GM12873 (cell line): ENCODE data around the gene POPDC2.

ENCODE experiments used
- TF ChIP-seq, protein P1 (sequence below): IDR thresholded peaks from 2 replicates; pipeline ENCODE4 v1.5.1; 2012; ENCODE audit warnings: low read depth, mild to moderate bottlenecking, moderate library complexity, low read length, control low read depth; ENCODE audit not compliant: insufficient read depth; ENCODE audit errors: missing control alignments

POPDC2 gene

GRCh38 chr3:119697394-119697793 lies 37.0 kb upstream of the POPDC2 start:
- TF ChIP-seq, protein P1, sequence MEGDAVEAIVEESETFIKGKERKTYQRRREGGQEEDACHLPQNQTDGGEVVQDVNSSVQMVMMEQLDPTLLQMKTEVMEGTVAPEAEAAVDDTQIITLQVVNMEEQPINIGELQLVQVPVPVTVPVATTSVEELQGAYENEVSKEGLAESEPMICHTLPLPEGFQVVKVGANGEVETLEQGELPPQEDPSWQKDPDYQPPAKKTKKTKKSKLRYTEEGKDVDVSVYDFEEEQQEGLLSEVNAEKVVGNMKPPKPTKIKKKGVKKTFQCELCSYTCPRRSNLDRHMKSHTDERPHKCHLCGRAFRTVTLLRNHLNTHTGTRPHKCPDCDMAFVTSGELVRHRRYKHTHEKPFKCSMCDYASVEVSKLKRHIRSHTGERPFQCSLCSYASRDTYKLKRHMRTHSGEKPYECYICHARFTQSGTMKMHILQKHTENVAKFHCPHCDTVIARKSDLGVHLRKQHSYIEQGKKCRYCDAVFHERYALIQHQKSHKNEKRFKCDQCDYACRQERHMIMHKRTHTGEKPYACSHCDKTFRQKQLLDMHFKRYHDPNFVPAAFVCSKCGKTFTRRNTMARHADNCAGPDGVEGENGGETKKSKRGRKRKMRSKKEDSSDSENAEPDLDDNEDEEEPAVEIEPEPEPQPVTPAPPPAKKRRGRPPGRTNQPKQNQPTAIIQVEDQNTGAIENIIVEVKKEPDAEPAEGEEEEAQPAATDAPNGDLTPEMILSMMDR, result no peak

GRCh38 chr3:119695480-119695879 lies 35.1 kb upstream of the POPDC2 start:
- TF ChIP-seq, protein P1, result no peak

- TF ChIP-seq, protein P1, result peak; percentile 47
Measured at GRCh38 chr3:119690043-119690656, 29.8 kb upstream of the POPDC2 start.

GRCh38 chr3:119683421-119683820 lies 23.0 kb upstream of the POPDC2 start:
- TF ChIP-seq, protein P1, result no peak

GRCh38 chr3:119681279-119681678 lies 20.9 kb upstream of the POPDC2 start:
- TF ChIP-seq, protein P1, result peak; percentile 59

- TF ChIP-seq, protein P1, result no peak
Measured at GRCh38 chr3:119679874-119680273, 19.5 kb upstream of the POPDC2 start.

DNA sequence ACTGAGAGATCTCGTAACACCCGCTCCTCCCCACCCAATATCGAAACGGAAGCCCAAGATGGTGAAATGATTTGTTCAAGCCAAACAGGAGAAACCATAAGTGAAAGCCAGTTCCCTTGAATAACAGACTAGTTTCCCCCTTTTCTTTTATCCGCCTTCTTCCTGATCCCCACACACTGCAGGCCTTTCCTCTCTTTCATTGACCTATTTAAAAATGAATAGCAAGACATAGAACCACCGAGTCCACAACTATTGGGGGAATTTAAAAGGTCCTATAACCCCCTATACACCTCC lies 17.2 kb upstream of the POPDC2 start:
- TF ChIP-seq, protein P1, result no peak
